Aorta (tissue), 5 donors: ENCODE results near the gene USPL1. TPM values are rescaled to one million over a fixed set of nuclear protein-coding genes. Genes with fewer than 3 reads are reported as not detected.
A peak's percentile ranks its signal among the peaks of the same experiment; 100 is the strongest.

Experiments used
- ATAC-seq: fragments of 200-7000 bp; cut with Tn5 transposase; one replicate; pipeline ENCODE4 v1.9.1; 2022; ENCODE audit warnings: moderate library complexity; ENCODE audit not compliant: low FRiP score
- DNase-seq, 2 donors: peaks; one replicate each; pipeline ENCODE4 v3.0.0-alpha.2; 2020
- H3K27ac ChIP-seq, 2 donors: one replicate each; pipeline ENCODE4 v1.5.1; 2013; ENCODE audit warnings: low read length in 2 of 2, mild to moderate bottlenecking in 2 of 2, moderate library complexity in 2 of 2, control low read depth in 1 of 2, inconsistent platforms in 1 of 2, low read depth in 1 of 2
- H3K27me3 ChIP-seq, 2 donors: one replicate each; pipeline ENCODE4 v1.6.1; 2013; ENCODE audit warnings: control low read depth in 1 of 2, low read length in 1 of 2, mild to moderate bottlenecking in 1 of 2, moderate library complexity in 1 of 2; ENCODE audit not compliant: insufficient read depth in 2 of 2, control insufficient read depth in 1 of 2
- H3K36me3 ChIP-seq, 2 donors: one replicate each; pipeline ENCODE4 v1.6.1; 2013; ENCODE audit warnings: control low read depth in 1 of 2, low read length in 1 of 2, mild to moderate bottlenecking in 1 of 2; ENCODE audit not compliant: insufficient read depth in 2 of 2, control insufficient read depth in 1 of 2
- H3K4me1 ChIP-seq, 2 donors: one replicate each; pipeline ENCODE4 v1.6.1; 2013; ENCODE audit warnings: low read length in 2 of 2, control low read depth in 1 of 2, mild to moderate bottlenecking in 1 of 2, moderate library complexity in 1 of 2; ENCODE audit not compliant: insufficient read depth in 2 of 2, control insufficient read depth in 1 of 2
- H3K4me3 ChIP-seq, 2 donors: one replicate each; pipeline ENCODE4 v1.5.1; 2013; ENCODE audit warnings: low read length in 2 of 2, control low read depth in 1 of 2, mild to moderate bottlenecking in 1 of 2
- H3K9me3 ChIP-seq: one replicate; pipeline ENCODE4 v1.6.1; 2013; ENCODE audit warnings: mild to moderate bottlenecking, low read length; ENCODE audit not compliant: control insufficient read depth
- WGBS, 2 donors: extraction: QIAGEN DNeasy Blood & Tissue Kit; methylation state at CpG; one replicate each; pipeline ENCODE4 v1.1.7; 2013; 5-methylcytosine and 5-hydroxymethylcytosine counted together
- intact Hi-C, 2 donors: fragments of 100-400 bp; cut with DNase I; formaldehyde crosslinking; loops; one replicate each; pipeline versions ENCODE4 v1.14.2 to v1.15.0; 2022
- polyA plus RNA-seq, 2 donors: library from polyadenylated mRNA; stranded (reverse); fragments of 200-250 nt; gene quantifications; one replicate each; pipeline ENCODE4 v1.2.3, GENCODE V29; 2013
- total RNA-seq, 2 donors: library from RNA; stranded (reverse); fragmentation: NEBNext Ultra II Directional; extraction: Animal tissue kit (Norgen Biotek cat#: 25700); gene quantifications; one replicate each; pipeline ENCODE4 v1.2.1, GENCODE V29; 2021
- donor health status: healthy with polysubstance abuse.
- donor health status: Bipolar disorder and iron deficiency.
- donor health status: DM: no; HTN: no; CAD: no.
- donor health status: DM: no; HTN: no; CAD: no.
- donor health status: DM: yes; HTN: yes; CAD: no.

The USPL1 gene
- total and polyA plus RNA-seq, 4 donors, result 3.3 to 18.8 (median 11.1) TPM

DNA sequence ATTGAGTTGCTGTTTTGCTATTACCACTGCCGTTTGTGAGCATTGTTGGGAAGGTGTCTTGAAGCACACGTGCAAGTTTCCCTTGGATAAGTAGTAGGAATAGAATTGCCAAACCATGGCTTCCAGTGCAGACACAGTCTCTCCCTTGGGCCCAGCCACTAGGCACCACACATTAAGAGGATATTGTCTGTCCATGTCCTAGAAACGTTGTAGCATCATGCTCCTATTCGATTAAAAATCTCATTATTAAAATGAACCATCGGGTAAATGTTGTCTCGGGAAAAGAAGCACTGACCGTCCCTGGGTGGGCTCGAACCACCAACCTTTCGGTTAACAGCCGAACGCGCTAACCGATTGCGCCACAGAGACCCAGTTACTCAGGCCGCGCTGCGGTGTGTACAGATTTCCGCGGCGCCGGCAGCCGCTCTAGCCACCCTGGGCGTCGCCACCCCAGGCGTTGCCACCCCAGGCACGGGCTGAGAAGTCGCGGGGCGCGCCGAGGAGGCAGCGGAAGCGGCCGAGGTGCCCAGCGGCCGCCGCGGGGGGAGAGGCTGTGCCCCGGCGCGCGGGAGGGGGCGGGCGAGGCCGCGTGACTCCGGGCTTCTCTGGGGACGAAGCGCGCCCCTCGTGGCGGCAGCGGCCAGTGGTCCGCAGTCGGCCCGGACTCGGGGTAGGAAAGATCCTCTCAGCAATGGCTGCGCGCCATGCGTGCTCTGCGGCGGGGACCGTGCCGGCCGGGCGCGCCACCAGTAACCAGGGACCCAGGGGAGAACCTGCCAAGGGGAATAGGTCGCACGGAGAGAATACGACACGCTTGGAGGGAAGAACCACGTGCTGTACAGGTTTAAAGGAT, 56.2 kb downstream of the USPL1 start:
- H3K27ac ChIP-seq, result peak overlapping the region in 1 of 2 donors; percentile 62

DNA sequence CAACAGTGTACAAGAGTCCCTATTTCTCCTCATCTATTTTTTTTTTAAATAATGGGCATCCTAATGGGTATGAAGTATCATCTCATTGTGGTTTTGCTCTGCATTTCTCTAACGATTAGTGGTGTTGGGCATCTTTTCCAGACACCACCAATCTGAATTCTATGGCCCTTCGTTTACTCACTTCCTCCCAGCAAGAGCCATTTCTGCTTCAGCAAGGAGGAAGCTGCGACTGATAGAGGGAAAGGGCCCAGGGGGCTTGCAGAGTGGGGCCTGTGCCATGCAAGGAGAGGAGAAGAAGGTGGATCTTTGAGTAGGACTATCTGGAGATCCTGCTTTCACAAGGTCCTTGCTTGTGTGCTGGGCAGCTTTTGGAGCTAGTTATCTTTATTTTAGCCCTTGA, 58.0 kb downstream of the USPL1 start:
- Histone ChIP-seq H3K4me3 (no peak overlapping the region), H3K36me3 (no peaks in the 10 kb centered on the region), H3K27me3 (no peaks in the 10 kb centered on the region), H3K9me3 (no peaks in the 10 kb centered on the region), H3K4me1 (no peaks in the 10 kb centered on the region), H3K27ac (peak overlapping the region in 1 of 2 donors; percentile 33)
- DNase-seq, result no peak
- WGBS, 2 donors, result 67 to 69% methylated on average over 3 of the region's 3 CpGs
- ATAC-seq, result no peak
- intact Hi-C loops, result loop anchor here (2.0 to 10.0 kb wide), 4 partner anchors 61 to 369 kb away; no protein-coding TSS in a partner anchor

More for the DNA sequence above, 56.2 kb downstream of the USPL1 start:
- no peaks in the 10 kb centered on the region for H3K9me3 ChIP-seq
- DNase-seq (peak; percentile 94 to 96), ATAC-seq (peak; percentile 96)
- 0 to 1% methylated on average over 43 to 72 of the region's 72 CpGs for WGBS, 2 donors
- peak overlapping the region; percentile 0 to 16 for H3K4me3 ChIP-seq
- no peaks in the 10 kb centered on the region for H3K4me1 ChIP-seq
- intact Hi-C loops, result loop anchor here (2.0 to 10.0 kb wide), 5 partner anchors 57 to 371 kb away; partner anchors contain the start of gene USPL1 (in 1 of the 2)
- no peaks in the 10 kb centered on the region for H3K36me3 ChIP-seq
- H3K27me3 ChIP-seq, result no peaks in the 10 kb centered on the region

DNA sequence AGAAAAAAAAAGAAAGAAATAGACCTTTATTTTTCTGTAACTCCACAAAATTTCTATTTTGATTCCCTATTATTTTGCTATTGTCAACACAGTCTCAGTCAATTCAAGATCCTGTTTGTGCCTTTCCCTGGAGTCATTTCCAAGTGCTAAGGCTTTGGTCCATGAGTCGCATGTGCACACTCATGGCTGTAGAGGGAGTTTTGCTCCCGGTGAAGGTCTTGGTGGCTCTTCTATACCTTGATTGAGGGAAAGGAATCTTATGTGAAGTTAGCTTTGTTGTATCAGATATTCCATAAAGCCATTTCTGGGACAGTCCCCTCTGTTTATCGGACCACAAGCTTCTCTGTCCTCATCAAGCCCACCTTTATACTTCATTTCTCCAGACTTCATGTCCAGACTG, 59.0 kb downstream of the USPL1 start:
- intact Hi-C loops, result loop anchor here (5.0 to 10.0 kb wide), 3 partner anchors 116 to 368 kb away; no protein-coding TSS in a partner anchor
- Histone ChIP-seq H3K9me3 (no peaks in the 10 kb centered on the region), H3K4me1 (no peaks in the 10 kb centered on the region), H3K27me3 (no peaks in the 10 kb centered on the region), H3K4me3 (no peak overlapping the region), H3K27ac (no peak overlapping the region), H3K36me3 (no peaks in the 10 kb centered on the region)
- ATAC-seq (no peak), DNase-seq (no peak)
- WGBS, 2 donors, result 66 to 71% methylated on average over 3 of the region's 3 CpGs

DNA sequence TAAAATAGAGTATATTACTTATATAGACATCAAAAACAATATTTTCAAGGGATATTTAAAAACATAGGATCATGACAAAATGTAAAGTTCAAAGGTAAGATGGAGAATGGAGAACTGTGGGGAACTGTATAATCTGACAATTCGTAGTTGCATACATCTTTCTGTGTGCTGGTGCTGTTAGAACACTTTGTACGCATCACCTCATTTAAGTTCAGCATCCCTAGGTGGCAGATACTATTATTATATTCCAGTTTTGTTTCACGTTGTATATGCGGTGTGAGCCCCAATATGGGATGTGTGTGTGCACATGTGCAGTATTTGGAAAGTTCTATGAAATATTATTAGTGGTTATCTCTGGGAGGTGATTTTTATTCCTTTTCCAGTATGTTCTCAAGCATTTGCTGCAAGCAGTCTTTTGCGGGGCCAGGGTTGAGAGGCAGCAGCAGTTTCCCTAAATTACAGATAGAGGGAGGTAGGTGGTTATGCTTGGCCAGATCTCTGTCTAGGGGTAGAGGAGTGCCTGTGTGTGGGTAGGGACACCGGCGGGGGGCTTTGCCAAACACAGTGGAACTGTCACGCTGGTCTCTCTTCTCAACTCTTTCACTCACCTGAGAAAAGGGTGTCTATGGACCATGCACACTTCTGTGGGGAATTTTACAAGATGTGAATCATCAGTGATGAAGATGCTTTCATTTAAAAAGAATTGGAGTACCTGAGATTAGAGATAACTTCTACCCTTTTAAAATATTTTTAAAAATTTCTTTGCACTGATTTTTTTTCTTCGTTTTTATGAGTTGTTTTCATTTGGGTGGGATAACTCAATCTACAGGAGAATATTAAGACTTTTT, 62.0 kb downstream of the USPL1 start:
- intact Hi-C loops, result loop anchor here (5.0 to 10.0 kb wide), 3 partner anchors 113 to 365 kb away; no protein-coding TSS in a partner anchor

DNA sequence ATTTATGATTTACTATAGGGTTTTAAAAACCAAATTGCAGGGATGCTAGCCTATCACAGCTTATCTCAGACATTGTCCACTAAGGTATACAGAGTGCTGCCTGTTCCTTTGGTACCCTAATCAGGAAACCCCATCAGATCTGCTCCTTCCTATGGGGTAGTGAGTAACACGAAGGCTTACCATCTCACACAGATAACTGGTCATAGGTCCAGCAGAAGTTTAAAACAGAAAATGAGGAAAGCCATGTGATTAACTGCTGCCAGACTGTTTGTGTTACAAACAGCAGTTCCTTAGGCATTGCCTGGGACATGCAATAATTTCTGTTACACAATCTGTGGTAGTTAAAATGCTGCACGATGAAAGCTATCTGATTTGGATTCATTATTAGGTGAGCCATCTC, 64.1 kb downstream of the USPL1 start:
- Histone ChIP-seq H3K9me3 (no peaks in the 10 kb centered on the region), H3K4me3 (no peak overlapping the region), H3K4me1 (no peaks in the 10 kb centered on the region), H3K27ac (no peak overlapping the region), H3K27me3 (no peaks in the 10 kb centered on the region), H3K36me3 (no peaks in the 10 kb centered on the region)
- no peak for ATAC-seq
- intact Hi-C loops, result no loop called here
- no peak for DNase-seq
- WGBS, 2 donors, result 56 to 64% methylated on average over 2 of the region's 2 CpGs

More for the DNA sequence above, 62.0 kb downstream of the USPL1 start:
- WGBS, 2 donors, result 28 to 37% methylated on average over 9 of the region's 9 CpGs
- Histone ChIP-seq H3K27ac (no peak overlapping the region), H3K4me1 (no peaks in the 10 kb centered on the region), H3K9me3 (no peaks in the 10 kb centered on the region), H3K36me3 (no peaks in the 10 kb centered on the region), H3K27me3 (no peaks in the 10 kb centered on the region), H3K4me3 (no peak overlapping the region)
- DNase-seq (no peak), ATAC-seq (peak; percentile 61)

DNA sequence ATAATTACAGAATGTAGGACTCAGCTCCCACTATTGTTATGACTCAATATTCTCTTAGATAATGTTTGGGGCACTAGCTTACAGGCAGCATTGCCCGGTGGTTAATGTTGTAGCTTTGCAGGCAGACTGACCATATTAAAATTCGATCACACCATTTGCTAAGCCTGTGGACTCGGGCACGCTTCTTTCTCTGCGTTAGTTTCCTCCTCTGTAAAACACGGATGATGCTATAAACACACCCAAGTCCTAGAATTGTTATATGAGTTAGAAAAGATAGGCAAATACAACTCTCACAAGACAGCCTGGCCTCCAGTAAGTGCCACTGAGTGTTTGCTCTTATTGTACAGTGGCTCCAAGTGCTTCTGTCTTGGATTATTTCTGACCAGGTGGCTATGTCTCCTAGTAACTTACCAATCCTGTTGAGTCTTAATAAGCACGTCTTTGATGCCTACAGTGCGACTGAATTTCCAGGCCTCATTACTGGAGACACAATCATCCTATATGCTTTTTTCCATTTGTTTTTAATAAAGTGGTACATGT, 67.7 kb downstream of the USPL1 start:
- H3K9me3 ChIP-seq, result no peaks in the 10 kb centered on the region
- intact Hi-C loops, result no loop called here
- no peak overlapping the region for H3K4me3 ChIP-seq
- H3K27me3 ChIP-seq, result no peaks in the 10 kb centered on the region
- no peaks in the 10 kb centered on the region for H3K4me1 ChIP-seq
- ATAC-seq (no peak), DNase-seq (no peak)
- H3K36me3 ChIP-seq, result no peaks in the 10 kb centered on the region
- WGBS, 2 donors, result 79% methylated on average over 8 of the region's 8 CpGs
- H3K27ac ChIP-seq, result no peak overlapping the region

DNA sequence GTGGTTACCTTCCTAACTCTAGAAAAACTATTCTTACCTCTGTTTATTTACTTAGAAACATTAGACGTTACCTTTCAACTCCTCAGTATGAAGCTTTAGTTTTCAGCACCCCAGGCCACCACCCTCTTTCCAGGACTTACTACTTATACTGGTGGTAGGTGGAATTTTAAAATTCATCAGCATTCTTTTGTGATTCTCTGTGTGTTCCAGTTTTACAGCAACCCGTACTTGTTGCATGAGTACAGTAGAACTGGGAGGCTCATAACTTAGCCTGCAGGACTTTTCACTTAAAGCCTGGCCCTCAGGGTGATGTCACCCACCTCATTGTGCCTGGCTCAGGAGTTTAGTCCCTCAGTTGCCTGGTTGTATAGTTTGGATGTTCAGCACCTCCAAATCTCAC, 68.3 kb downstream of the USPL1 start:
- intact Hi-C loops, result no loop called here
- DNase-seq (no peak), ATAC-seq (no peak)
- 84 to 92% methylated on average over 2 of the region's 2 CpGs for WGBS, 2 donors
- no peaks in the 10 kb centered on the region for H3K36me3 ChIP-seq
- no peaks in the 10 kb centered on the region for H3K9me3 ChIP-seq
- H3K4me3 ChIP-seq, result no peak overlapping the region
- H3K27ac ChIP-seq, result no peak overlapping the region
- no peaks in the 10 kb centered on the region for H3K4me1 ChIP-seq
- no peaks in the 10 kb centered on the region for H3K27me3 ChIP-seq

DNA sequence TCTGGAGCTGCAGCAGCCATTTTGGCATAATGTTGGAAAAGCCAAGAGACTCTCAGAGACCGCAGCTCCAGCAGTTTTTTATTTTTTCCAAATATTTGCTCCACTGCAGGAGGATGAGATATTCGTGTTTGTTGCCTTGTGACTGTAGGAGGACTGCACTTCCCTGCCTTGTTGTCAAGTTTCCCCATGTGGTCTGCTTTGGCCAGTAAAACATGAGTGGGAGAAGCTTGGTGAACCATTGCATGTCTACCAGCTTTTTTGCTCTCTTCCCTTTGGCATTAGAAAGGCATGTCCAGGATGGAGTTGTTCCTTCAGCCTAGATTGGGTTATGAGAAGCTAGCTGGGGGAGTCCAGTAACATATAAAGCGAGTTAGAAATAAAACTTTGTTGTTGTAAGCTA, 69.9 kb downstream of the USPL1 start:
- H3K27me3 ChIP-seq, result no peaks in the 10 kb centered on the region
- ATAC-seq (no peak), DNase-seq (no peak)
- H3K4me1 ChIP-seq, result no peaks in the 10 kb centered on the region
- H3K4me3 ChIP-seq, result no peak overlapping the region
- no peaks in the 10 kb centered on the region for H3K36me3 ChIP-seq
- H3K27ac ChIP-seq, result no peak overlapping the region
- 90% methylated on average over 3 of the region's 3 CpGs for WGBS, 2 donors
- intact Hi-C loops, result no loop called here
- H3K9me3 ChIP-seq, result no peaks in the 10 kb centered on the region
